ENCODE results near the gene AGAP5. TPM values are rescaled to one million over a fixed set of nuclear protein-coding genes. Genes with fewer than 3 reads are reported as not detected.

Gene AGAP5
- total and polyA plus RNA-seq, 9 of the 15 experiments (the other 6 are each of a cell fraction or from before 2014, with no cell fraction given): 0.32 to 7.5 (median 5.3) TPM

GRCh38 chr10:73730153-73730906, 32.4 kb upstream of the AGAP5 start (continued):
- no peak for TF ChIP-seq ZNF175 (CRISPR knock-in tag; IDR thresholded peaks at IDR 0.05; ENCODE audit: low read depth)
- TF ChIP-seq ZNF282 (CRISPR knock-in tag; IDR thresholded peaks at IDR 0.05): no peak
- TF ChIP-seq CREB3L1 (IDR thresholded peaks at IDR 0.05; ENCODE audit: borderline replicate concordance, low read depth): peak; percentile 83
- no peak for TF ChIP-seq PHB (CRISPR knock-in tag; IDR thresholded peaks at IDR 0.05)
- TF ChIP-seq BRF1 (IDR thresholded peaks at IDR 0.05; ENCODE audit: borderline replicate concordance, extremely low read depth, insufficient read length): no peak
- no peak for TF ChIP-seq CREBBP (IDR thresholded peaks at IDR 0.05; ENCODE audit: low read depth, low read length)
- TF ChIP-seq, protein P1, sequence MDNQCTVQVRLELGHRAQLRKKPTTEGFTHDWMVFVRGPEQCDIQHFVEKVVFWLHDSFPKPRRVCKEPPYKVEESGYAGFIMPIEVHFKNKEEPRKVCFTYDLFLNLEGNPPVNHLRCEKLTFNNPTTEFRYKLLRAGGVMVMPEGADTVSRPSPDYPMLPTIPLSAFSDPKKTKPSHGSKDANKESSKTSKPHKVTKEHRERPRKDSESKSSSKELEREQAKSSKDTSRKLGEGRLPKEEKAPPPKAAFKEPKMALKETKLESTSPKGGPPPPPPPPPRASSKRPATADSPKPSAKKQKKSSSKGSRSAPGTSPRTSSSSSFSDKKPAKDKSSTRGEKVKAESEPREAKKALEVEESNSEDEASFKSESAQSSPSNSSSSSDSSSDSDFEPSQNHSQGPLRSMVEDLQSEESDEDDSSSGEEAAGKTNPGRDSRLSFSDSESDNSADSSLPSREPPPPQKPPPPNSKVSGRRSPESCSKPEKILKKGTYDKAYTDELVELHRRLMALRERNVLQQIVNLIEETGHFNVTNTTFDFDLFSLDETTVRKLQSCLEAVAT (IDR thresholded peaks at IDR 0.05): peak; percentile 61 to 70; a peak in 2 of 4 replicates
- TF ChIP-seq BRF2 (IDR thresholded peaks at IDR 0.05; ENCODE audit: borderline replicate concordance, insufficient read depth, insufficient read length): no peak
- TF ChIP-seq ZNF384 (IDR thresholded peaks at IDR 0.05; ENCODE audit: low read depth, low read length): peak; percentile 66; the same call in 1 of the 2 replicates
- TF ChIP-seq ZSCAN29 (IDR thresholded peaks at IDR 0.05): peak; percentile 100
- no peak for TF ChIP-seq NUFIP1 (IDR thresholded peaks at IDR 0.05; ENCODE audit: partially characterized antibody)
- TF ChIP-seq MCM2 (IDR thresholded peaks at IDR 0.05; ENCODE audit: low read depth): no peak
- no peak for TF ChIP-seq ZNF785 (CRISPR knock-in tag; IDR thresholded peaks at IDR 0.05)
- TF ChIP-seq HEY1 (CRISPR knock-in tag; IDR thresholded peaks at IDR 0.05; ENCODE audit: borderline replicate concordance): no peak
- TF ChIP-seq NCOA2 (IDR thresholded peaks at IDR 0.05; ENCODE audit: partially characterized antibody in 2 of 2): no peak
- peak; percentile 55; the same call in 1 of the 2 replicates for TF ChIP-seq CBFB (CRISPR knock-in tag; IDR thresholded peaks at IDR 0.05)
- TF ChIP-seq CTCF (IDR thresholded peaks at IDR 0.05 in 2 of 3, conservative IDR thresholded peaks at IDR 0.05 in 1 of 3; ENCODE audit: insufficient read depth in 2 of 3, low read depth in 1 of 3, low read length in 3 of 3): 0 out of 6 replicates have a peak, but pooled peaks of 1 of the 3 experiments have one; percentile 3
- no peak for TF ChIP-seq MIER1 (IDR thresholded peaks at IDR 0.05; ENCODE audit: low read depth)
- no peak for TF ChIP-seq ZNF780A (CRISPR knock-in tag; IDR thresholded peaks at IDR 0.05)
- TF ChIP-seq E2F3 (CRISPR knock-in tag; IDR thresholded peaks at IDR 0.05): no peak
- peak; percentile 40; the same call in 1 of the 2 replicates for TF ChIP-seq ELF2 (CRISPR knock-in tag; IDR thresholded peaks at IDR 0.05)
- no peak for TF ChIP-seq RBM17 (IDR thresholded peaks at IDR 0.05; ENCODE audit: borderline replicate concordance, low read depth, low read length)
- TF ChIP-seq PURB (CRISPR knock-in tag; IDR thresholded peaks at IDR 0.05; ENCODE audit: low read depth): no peak
